PFSK-1 (cell line): Measurements from ENCODE around the gene ERN1.

Experiments
- FOXP2 ChIP-seq: optimal IDR thresholded peaks from 2 replicates; pipeline ENCODE3; 2011; ENCODE audit warnings: borderline replicate concordance, control low read depth, inconsistent platforms; ENCODE audit not compliant: insufficient read depth; ENCODE audit errors: extremely low read length, extremely low read depth
- POLR2AphosphoS5 ChIP-seq: IDR thresholded peaks from 2 replicates; pipeline ENCODE4 v1.6.1; 2012; ENCODE audit warnings: low read depth, mild to moderate bottlenecking, control low read depth, low read length, moderate library complexity
- REST ChIP-seq, 2 experiments: IDR thresholded peaks; 2 replicates each; pipeline versions ENCODE4 v1.6.1 to v1.8.0; 2011 to 2012; ENCODE audit warnings: low read depth in 2 of 2, low read length in 2 of 2, control low read depth in 1 of 2, inconsistent platforms in 1 of 2, mild to moderate bottlenecking in 1 of 2, moderate library complexity in 1 of 2; ENCODE audit not compliant: insufficient read depth in 1 of 2
- SIN3A ChIP-seq: IDR thresholded peaks from 2 replicates; pipeline ENCODE4 v1.6.1; 2012; ENCODE audit warnings: mild to moderate bottlenecking, low read length, moderate library complexity, borderline replicate concordance; ENCODE audit not compliant: insufficient read depth
- TAF1 ChIP-seq: IDR thresholded peaks from 2 replicates; pipeline ENCODE4 v1.6.1; 2012; ENCODE audit warnings: low read length, control low read depth, borderline replicate concordance; ENCODE audit not compliant: insufficient read depth

Gene ERN1

GRCh38 chr17:64107500-64108236, 22.3 kb downstream of the ERN1 start:
- no peak for TF ChIP-seq POLR2AphosphoS5

GRCh38 chr17:64106918-64107317, 23.0 kb downstream of the ERN1 start:
- TF ChIP-seq REST (IDR thresholded peaks at IDR 0.05; ENCODE audit: insufficient read depth in 1 of 2, low read depth in 2 of 2, low read length in 2 of 2) = no peak
- TF ChIP-seq SIN3A = no peak
- no peak for TF ChIP-seq POLR2AphosphoS5

GRCh38 chr17:64103391-64104364, 26.3 kb downstream of the ERN1 start:
- TF ChIP-seq FOXP2 (no peak), REST (IDR thresholded peaks at IDR 0.05; ENCODE audit: insufficient read depth in 1 of 2, low read depth in 2 of 2, low read length in 2 of 2) (no peak), POLR2AphosphoS5 (no peak), SIN3A (no peak), TAF1 (no peak)

- TF ChIP-seq FOXP2 (no peak), SIN3A (no peak), TAF1 (no peak), REST (IDR thresholded peaks at IDR 0.05; ENCODE audit: insufficient read depth in 1 of 2, low read depth in 2 of 2, low read length in 2 of 2) (no peak), POLR2AphosphoS5 (no peak)
Measured at GRCh38 chr17:64102627-64103390, 27.1 kb downstream of the ERN1 start.

GRCh38 chr17:64099543-64099942, 30.4 kb downstream of the ERN1 start:
- no peak for TF ChIP-seq REST (IDR thresholded peaks at IDR 0.05; ENCODE audit: insufficient read depth in 1 of 2, low read depth in 2 of 2, low read length in 2 of 2)
- no peak for TF ChIP-seq SIN3A
- no peak for TF ChIP-seq TAF1
- no peak for TF ChIP-seq POLR2AphosphoS5
- TF ChIP-seq FOXP2 = no peak
